Stimulated activated CD8-positive, alpha-beta memory T cell treated with anti-CD3 and anti-CD28 coated beads, Interleukin-4, amount 100 ng/mL, for 4 hours (primary cell): ENCODE measurements around the gene SNUPN.
"Not testable (repeated sequence)": the region's sequence is repeated elsewhere in the genome, so short reads cannot be mapped to it uniquely, and the experiment has no call there.

Source experiments
- DNase-seq, 2 donors: peaks; one replicate each; pipeline ENCODE4 v3.0.0-alpha.2; 2020; ENCODE audit warnings: low read depth in 2 of 2, low spot score in 1 of 2

SNUPN gene

GRCh38 chr15:75637245-75638009 is 11.9 kb upstream of the SNUPN start:
- no peak for DNase-seq

DNA sequence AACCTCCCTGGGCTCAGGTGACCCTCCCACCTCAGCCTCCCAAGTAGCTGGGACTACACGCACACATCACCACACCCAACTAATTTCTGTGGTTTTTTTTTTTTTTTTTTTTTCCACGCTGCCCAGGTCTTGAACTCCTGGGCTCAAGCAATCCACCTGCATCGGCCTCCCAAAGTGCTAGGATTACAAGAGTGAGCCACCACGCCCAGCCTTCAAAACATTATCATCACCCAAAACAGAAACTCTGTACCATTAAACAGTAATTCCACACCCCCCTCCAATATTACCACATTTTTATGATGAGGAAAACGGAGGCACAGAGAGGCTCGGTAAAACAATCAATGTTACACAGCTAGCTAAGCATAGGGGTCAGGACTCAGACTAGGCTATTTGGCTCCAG is 10.5 kb upstream of the SNUPN start:
- DNase-seq: no peak

DNA sequence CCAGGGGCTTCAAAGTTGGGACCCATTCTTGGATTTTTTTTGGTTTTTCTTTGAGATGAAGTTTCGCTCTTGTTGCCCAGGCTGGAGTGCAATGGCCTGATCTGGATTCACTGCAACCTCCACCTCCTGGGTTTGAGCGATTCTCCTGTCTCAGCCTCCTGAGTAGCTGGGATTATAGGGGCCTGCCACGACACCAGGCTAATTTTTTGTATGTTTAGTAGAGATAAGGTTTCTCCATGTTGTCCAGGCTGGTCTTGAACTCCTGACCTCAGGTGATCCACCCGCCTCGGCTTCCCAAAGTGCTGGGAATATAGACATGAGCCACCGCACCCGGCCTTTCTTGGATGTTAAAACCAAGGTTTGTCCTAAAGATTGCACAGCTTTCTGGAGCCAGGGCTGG is 8.4 kb upstream of the SNUPN start:
- not testable (repeated sequence) for DNase-seq

GRCh38 chr15:75631935-75632334 is 6.4 kb upstream of the SNUPN start:
- no peak for DNase-seq

DNA sequence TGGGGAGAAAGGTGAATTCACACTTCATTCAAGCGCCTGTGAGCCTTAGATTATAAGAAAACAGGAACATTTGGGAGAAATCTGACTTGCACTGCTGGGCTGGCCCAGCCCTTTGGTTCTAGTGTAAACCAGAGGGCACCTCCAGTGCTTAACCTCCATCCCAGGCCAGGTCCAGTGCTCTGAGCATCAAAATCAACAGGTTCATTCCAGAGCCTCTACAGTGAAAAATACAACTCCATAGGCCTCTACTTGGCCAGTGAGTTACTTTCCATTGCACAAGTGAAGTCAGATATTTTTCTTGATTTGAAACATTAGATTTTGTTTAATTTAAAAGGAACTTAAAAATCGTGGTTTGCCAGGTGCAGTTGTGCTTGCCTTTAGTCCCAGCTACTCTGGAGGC is 3.0 kb downstream of the SNUPN start:
- no peak for DNase-seq

- DNase-seq: no peak
These were observed 4.6 kb downstream of the SNUPN start for GRCh38 chr15:75620841-75621391.

GRCh38 chr15:75620058-75620820 is 5.3 kb downstream of the SNUPN start:
- DNase-seq: no peak

GRCh38 chr15:75616766-75617165 is 8.8 kb downstream of the SNUPN start:
- no peak for DNase-seq

DNA sequence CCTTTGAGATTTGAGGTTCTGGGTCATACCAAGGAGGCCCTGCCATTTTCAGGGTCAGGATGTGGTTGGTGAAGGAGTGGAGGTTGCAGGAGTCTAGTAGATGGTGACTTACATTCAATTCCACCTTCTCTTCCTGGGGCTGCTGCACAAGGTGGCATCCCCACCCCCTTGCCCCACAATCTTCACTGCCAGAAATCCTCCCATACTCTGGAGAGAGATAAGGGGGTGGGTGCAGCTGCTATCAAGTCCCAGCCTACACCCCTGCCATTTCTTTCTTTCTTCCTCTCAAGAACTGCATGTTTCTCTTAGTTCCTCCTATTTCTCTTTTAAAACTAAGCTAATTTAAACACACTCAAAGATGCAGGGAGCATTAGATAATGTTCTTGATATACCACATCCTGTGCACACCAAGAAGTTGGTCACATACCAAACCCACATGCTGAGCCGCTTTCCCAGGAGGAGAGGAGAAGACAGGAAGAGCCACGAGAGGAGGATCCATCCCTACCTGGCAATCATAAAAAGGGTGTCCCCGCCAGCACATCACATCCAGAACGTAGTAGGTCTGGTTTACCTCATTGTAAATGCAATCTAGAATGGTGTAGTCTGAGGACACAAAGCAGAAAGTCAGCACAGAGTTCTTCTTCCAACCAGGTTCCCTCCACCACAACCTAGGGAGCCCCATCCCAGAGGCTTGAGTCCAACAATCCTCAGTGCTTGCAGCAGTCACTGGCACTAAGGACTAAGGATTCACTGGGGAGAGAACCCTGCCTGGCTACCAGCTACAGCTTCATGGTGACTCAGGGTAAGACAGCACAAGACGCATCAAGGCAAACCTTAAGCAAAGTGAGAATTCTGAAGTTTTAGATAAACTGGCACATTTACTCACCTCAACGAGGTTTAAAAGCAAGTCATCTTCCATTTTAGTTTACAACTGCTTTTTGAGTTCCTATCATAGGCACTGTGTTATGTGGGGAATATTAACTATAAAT is 18.5 kb downstream of the SNUPN start:
- no peak for DNase-seq

- DNase-seq: no peak
These were observed 19.5 kb downstream of the SNUPN start for GRCh38 chr15:75606026-75606425.

GRCh38 chr15:75599401-75599800 is 26.1 kb downstream of the SNUPN start:
- no peak for DNase-seq

DNA sequence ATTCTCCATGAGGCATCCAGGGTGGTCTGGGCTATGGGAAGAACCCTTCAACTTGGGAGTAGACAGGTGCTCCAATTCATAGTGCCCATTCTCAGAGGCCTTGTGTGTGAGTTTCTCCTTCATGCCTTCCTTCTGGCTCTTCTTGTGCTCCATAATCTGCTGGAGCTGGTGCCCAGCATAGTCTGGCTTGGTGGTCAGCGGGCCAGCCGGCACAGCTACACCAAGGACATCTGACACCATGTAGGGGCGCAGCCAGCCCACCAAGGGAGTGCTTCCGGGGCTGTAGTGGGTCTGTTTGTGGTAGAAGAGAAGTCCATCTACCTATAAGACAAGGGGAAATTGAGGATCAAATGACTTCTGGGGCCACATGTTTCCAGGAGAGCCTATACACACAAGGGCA is 27.2 kb downstream of the SNUPN start:
- DNase-seq: no peak

GRCh38 chr15:75597667-75598341 is 27.7 kb downstream of the SNUPN start:
- no peak for DNase-seq

GRCh38 chr15:75596703-75597345 is 28.7 kb downstream of the SNUPN start:
- DNase-seq: no peak

GRCh38 chr15:75594276-75594675 is 31.2 kb downstream of the SNUPN start:
- no peak for DNase-seq

DNA sequence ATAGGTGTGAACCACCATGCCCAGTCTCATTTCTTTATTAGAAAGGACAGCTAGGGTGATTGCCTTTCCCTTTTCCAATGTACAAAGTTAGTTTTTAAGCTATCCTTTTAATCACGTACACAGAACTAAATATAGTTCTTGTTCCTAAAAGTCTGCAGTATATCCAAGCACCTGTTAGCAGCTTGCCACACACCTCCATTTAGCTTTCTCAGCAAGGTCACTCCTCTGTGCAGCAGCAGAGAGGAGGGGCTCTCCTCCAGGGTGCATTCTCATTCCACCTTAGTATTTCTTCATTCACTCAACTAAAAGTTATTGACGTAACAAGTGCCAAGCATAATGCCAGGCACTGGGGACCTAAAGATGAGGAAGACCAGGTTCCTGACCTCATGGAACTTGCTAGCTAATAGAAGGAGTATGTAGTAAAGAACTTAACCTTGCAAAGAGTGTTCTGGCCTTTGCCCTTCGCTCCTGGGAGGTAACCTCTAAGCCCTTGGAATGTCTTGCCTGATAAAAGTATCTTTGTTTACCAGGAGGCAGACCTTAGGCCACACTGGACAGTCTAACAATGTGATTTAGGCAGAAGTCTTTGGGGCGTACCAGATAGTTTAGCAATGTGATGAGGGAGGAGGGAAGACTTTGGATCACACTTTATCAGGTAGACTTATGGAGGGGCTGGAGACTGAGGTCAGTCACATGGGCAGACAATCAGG is 33.7 kb downstream of the SNUPN start:
- DNase-seq: no peak

GRCh38 chr15:75590239-75590638 is 35.3 kb downstream of the SNUPN start:
- DNase-seq: no peak

GRCh38 chr15:75589071-75589470 is 36.5 kb downstream of the SNUPN start:
- DNase-seq: no peak

DNA sequence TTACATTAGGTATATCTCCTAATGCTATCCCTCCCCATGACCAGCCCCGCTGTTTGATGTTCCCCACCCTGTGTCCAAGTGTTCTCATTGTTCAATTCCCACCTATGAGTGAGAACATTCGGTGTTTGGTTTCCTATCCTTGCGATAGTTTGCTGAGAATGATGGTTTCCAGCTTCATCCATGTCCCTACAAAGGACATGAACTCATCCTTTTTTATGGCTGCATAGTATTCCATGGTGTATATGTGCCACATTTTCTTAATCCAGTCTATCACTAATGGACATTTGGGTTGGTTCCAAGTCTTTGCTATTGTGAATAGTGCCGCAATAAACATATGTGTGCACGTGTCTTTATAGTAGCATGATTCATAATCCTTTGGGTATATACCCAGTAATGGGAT is 39.1 kb downstream of the SNUPN start:
- not testable (repeated sequence) for DNase-seq
